ENCODE results near the gene TAAR6.
"Not testable (repeated sequence)": the region's sequence is repeated elsewhere in the genome, so short reads cannot be mapped to it uniquely, and the experiment has no call there.

TAAR6 gene, protein sequence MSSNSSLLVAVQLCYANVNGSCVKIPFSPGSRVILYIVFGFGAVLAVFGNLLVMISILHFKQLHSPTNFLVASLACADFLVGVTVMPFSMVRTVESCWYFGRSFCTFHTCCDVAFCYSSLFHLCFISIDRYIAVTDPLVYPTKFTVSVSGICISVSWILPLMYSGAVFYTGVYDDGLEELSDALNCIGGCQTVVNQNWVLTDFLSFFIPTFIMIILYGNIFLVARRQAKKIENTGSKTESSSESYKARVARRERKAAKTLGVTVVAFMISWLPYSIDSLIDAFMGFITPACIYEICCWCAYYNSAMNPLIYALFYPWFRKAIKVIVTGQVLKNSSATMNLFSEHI

DNA sequence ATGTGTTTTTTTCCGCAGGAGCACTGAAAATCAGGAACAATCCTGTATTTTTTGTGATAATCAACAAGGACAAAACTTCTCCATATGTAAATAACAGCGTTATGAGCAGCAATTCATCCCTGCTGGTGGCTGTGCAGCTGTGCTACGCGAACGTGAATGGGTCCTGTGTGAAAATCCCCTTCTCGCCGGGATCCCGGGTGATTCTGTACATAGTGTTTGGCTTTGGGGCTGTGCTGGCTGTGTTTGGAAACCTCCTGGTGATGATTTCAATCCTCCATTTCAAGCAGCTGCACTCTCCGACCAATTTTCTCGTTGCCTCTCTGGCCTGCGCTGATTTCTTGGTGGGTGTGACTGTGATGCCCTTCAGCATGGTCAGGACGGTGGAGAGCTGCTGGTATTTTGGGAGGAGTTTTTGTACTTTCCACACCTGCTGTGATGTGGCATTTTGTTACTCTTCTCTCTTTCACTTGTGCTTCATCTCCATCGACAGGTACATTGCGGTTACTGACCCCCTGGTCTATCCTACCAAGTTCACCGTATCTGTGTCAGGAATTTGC, at the start of gene TAAR6:
TAAR6 (plus strand) TSS at position 102 of the 557 bp plus-strand sequence; CDS start at position 102, 0 bp downstream.
- no peak for DNase-seq

DNA sequence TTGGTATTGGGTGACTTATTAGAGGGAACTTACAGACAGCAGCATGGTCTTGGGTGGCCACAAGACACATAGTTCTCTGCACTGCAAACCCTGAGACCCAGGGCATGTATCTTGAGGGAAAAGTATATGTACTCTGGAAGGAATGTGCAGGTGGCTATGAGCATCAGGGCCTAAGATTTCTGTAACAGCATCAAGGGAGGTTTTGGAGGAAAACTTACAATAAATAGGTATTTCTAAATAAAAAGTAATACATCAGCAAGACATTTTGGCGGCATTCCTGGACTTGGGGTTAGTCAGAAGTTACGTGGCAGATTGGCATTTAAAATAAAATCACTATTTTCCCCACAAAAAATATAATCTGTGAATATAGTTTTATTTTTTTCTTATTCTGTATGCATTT, 49.2 kb upstream of the TAAR6 start:
- DNase-seq: no peak

DNA sequence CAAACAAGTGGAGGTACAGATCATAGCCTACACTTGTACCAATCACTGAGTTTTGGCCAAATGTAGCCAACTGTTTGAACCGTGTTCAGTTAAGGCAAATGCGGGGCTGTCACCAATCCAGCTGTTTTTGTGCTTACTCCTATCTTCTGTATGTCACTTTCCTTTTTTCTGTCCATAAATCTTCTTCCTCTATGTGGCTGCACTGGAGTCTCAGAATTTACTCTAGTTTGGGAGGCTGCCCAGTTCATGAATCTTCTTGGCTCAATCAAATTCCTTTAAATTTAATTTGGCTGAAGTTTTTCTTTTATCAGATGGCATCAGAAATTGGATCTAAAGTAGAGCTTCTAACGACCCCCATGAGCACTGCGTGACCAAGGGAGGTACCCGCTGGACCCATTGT, 45.5 kb upstream of the TAAR6 start:
- DNase-seq: no peak

DNA sequence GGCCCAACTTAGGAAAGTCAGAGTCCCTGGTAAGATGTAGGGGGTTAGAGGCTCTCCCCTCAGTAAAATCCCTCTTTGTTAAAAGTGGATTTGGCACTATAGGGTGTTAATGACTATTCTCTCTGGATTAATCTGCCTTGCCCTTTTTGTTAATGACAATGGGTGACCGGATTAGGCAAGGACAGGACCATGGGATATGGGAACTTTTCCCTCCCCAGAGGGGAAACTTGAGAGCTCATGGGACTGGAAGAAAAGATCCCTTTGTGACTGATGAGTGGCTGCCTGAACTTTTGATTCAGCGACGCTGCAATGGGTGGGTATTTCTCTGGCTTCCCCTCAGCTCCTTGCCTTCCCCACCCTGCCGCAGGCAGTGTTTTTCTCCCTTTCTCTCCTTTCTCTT, 44.3 kb upstream of the TAAR6 start:
- DNase-seq: no peak

DNA sequence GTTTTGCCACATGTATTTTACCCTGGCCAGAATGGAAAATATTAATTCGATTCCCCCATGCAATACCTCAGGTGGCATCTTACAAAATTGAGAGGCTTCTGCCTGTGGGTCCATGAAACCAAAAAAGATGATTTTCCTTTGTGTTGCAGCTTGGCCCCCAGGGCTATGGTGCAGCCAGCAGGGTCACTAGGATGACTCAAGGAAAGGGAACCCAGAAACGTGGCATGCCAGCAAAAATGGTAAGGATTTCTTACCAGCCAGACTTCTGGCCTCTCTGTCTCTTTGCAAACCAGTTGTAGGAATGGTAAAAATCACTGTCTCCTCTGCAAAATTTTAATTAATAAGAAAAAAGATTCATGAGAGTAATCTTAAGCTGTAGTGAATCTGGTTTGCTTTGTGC, 43.7 kb upstream of the TAAR6 start:
- no peak for DNase-seq

DNA sequence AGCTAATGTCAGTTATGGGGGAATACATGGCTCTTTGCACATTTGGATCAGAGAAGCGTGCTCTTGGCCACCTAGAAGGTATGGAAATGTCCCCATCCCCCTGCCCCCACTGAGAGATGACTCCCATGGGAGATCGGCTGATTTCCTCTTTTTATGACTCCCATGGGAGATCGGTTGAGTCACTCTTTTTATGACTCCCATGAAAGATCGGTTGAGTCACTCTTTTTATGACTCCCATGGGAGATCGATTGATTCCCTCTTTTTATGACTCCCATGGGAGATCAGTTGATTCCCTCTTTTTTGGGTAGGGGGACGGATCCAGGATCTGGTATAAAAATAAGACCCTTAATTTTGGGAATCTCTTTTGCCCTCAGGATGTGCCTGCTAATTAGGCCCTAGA, 42.3 kb upstream of the TAAR6 start:
- no peak for DNase-seq

DNA sequence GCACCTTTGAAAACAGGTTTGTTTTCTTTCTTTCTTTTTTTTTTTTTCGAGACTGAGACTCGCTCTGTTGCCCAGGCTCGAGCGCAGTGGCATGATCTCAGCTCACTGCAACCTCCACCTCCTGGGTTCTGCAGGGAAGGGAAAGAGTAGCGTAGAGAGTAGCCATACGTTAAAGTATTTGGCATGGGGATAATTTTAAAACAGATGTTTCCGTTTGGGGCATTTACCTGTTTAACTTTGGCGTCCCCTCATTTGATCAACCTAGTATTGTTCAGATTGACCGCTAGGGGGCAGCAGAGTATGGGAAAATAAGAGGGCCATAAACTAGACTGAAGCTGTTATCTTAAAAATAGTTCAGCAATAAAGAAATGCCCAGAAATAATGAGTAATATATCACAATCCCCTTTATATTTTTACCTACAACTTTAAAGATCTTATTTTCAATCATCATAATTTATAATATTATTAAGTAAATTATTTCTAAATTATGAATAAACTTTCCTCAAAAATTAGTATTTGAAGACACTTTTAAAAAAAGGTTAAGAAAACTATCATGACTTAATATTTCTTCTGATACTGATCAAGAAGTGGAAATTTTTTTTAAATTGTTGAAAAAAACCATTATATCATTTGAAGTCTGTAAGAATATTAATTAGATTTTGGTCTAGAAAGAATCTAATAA, 39.7 kb upstream of the TAAR6 start:
- DNase-seq: peak; percentile 12

DNA sequence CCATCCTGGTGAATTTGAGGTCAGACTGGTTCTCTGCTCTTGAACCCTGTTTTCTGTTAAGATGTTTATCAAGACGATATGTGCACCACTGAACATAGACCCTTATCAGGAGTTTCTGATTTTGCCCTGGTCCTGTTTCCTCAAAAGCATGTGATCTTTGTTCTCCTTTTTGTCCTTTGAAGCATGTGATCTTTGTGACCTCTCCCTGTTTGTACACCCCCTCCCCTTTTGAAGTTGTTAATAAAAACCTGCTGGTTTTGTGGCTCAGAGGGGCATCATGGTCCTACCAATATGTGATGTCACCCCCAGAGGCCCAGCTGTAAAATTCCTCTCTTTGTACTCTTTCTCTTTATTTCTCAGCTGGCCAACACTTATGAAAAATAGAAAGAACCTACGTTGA, 35.6 kb upstream of the TAAR6 start:
- DNase-seq: not testable (repeated sequence)

DNA sequence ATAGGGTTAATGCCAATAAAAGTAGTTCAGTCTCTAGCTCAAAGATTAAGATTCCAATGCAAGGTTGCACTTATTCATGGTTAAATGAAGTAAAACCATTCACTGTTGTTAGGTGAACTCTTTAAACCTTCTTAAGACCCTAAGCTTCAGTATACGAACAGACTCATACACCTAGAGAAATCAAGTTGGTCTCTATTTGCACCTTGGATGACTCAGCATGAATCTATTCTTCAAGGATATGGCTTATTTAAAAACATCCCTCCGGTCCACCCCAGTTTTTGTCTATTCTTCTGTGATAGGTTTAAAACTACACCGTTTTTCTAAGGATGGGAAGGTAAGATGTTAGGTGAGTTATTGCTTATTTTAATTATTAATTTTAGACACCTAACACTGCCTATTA, 33.0 kb upstream of the TAAR6 start:
- no peak for DNase-seq

DNA sequence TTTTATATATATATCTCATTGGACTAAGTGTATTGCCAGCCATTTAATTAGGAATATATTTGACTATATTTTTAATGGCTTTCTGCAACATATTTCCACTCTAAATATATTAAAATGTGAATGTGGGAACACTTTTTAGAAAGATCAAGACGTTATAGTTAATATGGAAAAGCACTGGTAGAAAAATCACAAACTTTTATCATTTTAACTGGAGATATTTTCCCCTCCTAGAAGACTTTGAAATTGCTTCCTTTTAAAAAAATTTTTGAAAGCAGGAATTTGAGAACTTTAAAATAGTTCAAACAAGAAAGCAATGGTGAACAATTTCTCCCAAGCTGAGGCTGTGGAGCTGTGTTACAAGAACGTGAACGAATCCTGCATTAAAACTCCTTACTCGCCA, 32.1 kb upstream of the TAAR6 start, which contains the start of gene TAAR9:
TAAR9 (plus strand) TSS at position 301 of the 400 bp plus-strand sequence; CDS start at position 314, 13 bp downstream.
- DNase-seq: no peak

DNA sequence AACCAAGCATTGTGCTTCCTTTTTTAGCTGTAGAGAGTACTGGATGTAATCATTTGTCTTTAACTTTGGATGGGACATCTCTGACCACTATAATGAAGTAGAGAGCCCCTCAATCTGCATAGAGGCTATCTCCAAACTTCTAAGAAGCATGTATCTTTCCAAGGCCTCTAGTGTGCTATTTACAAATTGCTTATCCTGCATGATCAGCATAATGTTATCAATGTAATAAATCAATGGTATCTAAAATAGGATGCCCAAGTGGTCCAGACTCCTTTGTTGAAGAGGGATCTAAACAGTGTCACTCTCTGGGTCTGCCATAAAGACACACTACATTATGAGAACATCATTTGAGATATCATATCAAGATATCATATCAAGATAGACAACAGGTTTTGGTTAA, 25.3 kb upstream of the TAAR6 start:
- no peak for DNase-seq

DNA sequence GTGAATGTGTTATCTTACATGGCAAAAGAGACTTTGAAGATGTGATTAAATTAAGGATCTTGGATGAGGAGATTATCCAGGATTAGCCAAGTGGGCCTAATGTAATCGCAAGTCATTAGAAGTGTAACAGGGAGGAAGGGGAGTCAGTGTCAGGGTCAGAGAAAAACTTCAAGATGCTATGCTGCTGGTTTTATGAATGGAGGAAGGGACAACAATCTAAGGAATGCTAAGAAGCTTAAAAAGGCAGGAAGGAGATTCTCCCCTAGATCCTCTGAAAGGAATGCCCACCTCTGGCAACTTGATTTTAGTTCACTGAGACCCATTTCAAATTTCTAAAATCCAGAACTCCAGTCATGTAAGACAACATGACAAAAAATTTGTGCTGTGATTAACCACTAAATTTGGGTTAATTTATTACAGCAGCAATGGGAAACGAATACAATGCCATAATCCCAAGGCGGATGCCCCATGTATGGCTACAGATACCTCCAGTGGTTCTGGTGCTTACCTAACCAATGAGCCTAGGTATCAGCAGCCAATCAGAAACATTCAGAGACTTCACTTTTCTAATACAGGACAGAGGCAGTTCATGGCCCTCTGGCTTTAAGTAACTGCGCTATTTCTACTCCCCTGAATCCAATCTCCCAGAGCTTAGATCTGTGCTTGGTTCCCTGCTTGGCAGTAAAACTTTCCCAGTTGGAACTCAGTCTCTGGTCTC, 21.2 kb upstream of the TAAR6 start:
- DNase-seq: no peak

DNA sequence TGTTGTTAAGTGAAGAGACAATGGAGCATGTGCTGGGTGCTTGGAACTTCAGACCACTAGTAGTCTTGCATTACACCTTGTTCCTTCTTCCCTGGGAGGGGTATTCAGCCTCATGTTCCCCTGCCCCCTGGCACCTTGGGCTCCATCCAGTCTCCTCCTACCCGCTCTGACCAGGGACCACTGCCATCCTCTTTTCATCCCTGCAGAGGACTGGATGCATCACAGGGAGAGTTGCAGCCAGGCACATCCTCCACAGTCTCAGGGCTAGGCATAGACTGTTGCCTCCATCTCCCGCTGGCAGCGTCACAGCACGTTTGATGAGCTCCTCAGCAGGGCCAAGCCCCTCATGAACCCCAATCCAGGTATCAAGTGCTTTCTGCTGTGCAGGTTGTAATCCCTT, 18.9 kb upstream of the TAAR6 start:
- DNase-seq: no peak

DNA sequence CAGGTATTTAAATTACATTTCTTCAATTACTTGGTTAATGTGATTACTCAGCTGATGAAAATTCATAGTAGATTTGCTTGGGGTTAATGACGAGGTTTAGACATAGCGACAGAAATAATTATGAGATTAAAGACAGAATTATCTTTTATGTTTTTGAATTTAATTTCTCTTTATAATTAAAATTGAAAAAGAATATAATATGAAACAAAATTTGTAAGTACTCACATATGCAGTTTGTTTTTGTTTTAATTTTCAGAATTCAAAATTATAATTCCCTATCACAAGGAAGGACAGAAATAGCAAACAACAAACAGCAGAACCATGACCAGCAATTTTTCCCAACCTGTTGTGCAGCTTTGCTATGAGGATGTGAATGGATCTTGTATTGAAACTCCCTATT, 17.8 kb upstream of the TAAR6 start, which contains the start of gene TAAR8:
TAAR8 (plus strand) TSS at position 301 of the 400 bp plus-strand sequence; CDS start at position 322, 21 bp downstream.
- DNase-seq: no peak

DNA sequence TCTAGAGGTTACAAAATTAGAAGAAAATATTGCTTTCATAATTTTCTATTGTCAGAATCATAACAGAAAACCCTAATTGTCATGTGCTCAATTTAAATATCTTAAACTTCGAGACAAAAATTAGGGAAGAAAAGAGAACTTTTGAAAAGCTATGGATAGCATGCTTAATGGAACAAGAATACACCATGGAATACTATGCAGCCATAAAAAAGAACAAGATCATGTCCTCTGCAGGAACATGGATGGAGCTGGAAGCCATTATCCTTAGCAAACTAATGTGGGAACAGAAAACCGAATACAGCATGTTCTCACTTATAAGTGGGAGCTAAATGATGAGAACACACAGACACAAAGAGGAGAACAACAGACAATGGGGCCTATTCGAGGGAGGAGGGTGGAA, 10.0 kb upstream of the TAAR6 start:
- DNase-seq: not testable (repeated sequence)

DNA sequence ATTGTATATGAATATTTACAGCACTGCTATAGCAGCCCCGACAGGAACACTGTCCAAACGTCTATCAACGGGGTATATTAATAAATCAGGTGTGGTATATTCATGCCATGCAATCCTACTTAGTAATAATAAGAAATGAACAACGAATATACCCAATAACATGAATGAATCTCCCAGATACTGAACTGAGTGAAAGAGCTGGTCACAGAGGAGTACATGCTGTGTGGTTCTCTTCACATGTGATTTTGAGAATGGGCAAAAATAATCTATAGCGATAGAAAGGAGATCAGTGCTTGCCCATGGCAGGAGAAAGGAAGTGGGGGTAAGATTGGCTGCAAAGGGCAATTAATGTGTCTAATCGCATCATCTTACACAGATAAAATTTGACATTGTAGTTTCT, 3.7 kb upstream of the TAAR6 start:
- DNase-seq: no peak

DNA sequence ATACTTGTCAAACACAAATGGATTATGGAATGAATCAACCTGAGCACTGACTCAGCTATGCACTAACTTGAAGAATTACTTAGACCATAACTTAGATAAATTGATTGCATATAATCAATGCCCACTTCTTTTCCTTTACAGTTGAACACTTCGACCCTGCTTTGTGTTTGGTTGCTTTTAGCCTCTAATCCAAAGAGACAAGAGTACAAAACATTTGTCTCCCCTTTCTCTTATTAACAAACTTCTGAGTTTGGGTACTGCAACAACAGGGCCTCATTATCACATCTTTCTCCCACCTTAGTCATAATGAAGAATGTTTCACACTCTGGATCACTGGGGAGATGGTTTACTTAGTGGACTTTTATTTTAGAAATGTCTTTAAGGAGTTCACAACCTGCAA, 2.6 kb upstream of the TAAR6 start:
- no peak for DNase-seq

DNA sequence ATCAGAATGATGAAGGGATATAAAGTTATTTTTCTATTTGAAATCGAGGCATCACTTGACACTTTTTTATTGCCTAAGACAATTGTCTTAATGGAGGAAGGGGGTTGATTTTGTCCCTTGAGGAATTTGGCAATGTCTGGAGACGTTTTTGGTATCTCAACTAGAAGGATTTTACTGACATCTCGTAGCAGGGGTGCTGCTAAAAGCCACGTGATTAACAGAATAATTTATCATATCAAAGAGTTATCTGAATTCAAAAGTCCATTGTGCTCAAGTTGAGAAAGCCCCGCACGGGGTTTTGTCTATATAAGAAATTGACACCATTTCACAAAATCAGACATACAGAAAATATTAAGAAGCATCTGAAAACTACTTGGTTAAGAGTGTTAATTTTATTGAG, 1.5 kb upstream of the TAAR6 start:
- DNase-seq: no peak

DNA sequence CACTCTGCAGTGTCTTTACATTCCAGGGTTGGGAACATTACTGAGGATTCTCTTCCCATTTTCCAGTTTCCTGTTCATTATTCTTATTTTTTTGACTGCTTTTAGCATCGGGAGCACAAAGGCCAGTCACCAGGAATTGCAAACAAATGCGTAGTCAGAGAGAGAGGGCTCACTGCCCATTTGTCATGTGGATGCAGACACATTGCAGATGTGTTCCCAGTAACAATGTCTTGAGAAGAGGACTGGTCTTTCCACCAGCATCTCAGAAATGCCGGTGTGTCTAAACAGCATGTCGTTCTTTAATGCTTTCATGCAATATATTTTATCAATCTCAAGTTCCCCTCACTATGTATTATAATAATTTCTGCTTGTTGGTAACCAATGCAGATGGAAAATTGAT, 952 bp upstream of the TAAR6 start:
- DNase-seq: no peak

DNA sequence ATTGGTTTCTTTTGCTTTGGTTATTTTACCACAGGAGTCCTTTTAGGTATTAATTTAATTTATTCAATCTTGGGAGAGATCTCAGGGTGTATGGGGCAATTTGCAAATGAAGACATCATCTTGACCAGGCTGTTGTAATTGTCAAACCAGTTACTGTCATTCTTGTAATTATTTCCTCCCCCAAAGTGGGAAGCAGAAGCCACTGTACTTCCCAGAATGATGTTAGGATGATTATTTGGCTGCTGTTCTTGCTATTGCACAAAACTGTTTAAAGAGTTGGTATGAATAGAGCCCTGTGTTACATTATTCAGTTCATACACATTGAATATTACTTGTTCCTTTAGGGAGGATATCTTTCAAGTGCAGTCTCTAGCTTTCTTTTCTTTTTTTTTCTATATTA, 1.7 kb downstream of the TAAR6 start:
- DNase-seq: no peak

DNA sequence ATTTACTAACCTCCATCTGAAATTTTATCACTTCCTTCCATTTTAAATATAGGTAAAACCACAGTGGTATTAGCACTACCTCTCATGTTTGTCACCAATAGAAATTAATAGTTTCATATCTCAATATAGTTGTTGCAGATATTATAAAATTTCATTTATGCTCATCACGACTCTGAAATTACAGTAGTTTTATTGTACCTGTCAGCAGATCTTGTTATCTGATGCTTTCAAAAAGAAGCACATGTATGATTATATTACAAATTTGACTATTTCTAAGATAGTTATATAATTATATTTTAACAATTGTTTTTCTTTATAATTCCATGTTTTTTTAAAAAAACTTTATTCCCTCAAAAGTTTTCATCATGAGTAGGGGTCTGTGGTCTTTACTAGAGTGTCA, 14.6 kb downstream of the TAAR6 start:
- no peak for DNase-seq

DNA sequence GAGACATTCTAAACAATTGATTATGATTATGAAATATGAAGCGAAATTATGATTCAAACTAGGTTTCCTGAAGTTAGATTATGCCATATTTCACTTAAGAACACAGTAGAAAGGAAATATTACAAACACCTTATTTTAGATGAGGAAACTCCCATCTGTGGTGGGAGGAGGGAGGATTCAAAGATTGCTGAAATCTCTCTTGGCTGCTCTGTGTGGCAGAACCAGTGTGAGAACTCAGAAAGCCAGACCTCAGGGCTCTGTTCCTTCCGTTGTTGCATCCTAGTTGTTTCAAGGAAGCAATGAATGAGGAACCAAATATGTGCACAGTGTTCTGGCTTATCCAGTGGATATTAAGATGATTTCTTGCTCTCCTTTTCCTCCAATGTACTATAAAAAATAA, 17.3 kb downstream of the TAAR6 start:
- DNase-seq: no peak

DNA sequence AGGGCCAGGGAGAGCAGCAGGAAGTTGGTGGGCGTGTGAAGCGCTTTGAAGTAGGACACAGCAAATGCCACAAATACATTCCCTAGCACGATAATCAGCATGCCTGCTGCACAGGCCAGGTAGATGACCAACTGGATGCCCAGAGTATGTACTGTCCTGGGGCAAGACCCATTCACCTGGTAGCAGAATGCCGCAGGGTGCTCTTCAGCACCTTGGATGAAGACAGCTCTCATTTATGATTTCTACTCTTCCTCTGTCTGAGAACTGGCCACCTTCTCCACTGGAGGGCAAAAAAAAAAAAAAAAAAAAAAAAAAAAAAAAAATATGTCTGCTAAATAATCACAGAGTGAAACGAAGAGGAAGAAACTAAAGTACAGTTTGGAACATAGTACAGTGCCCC, 19.3 kb downstream of the TAAR6 start, which contains the start of gene TAAR5:
TAAR5 (minus strand) TSS at position 288 of the 400 bp plus-strand sequence; CDS start at position 233, 55 bp downstream.
- no peak for DNase-seq
